Measurements from ENCODE around the gene LRRN2.
A peak's percentile ranks its signal among the peaks of the same experiment; 100 is the strongest.

LRRN2 gene

GRCh38 chr1:204592246-204592948 is 93.1 kb downstream of the LRRN2 start:
- DNase-seq = no peak

GRCh38 chr1:204591473-204592090 is 94.0 kb downstream of the LRRN2 start:
- no peak for DNase-seq

GRCh38 chr1:204589409-204590038 is 96.0 kb downstream of the LRRN2 start:
- DNase-seq = no peak

- peak in 1 of 3 experiments; percentile 32 for DNase-seq
Observed at GRCh38 chr1:204588826-204589225, 96.7 kb downstream of the LRRN2 start.

GRCh38 chr1:204587621-204588020 is 97.9 kb downstream of the LRRN2 start:
- peak in 1 of 3 experiments; percentile 65 for DNase-seq

GRCh38 chr1:204584699-204585372 is 100.7 kb downstream of the LRRN2 start:
- DNase-seq = peak in 1 of 3 experiments; percentile 32

GRCh38 chr1:204583909-204584632 is 101.5 kb downstream of the LRRN2 start:
- peak; percentile 25 to 61 (median 50) for DNase-seq

GRCh38 chr1:204581759-204582158 is 103.8 kb downstream of the LRRN2 start:
- no peak for DNase-seq

GRCh38 chr1:204580862-204581261 is 104.7 kb downstream of the LRRN2 start:
- no peak for DNase-seq

- DNase-seq = no peak
Observed at GRCh38 chr1:204579681-204580080, 105.9 kb downstream of the LRRN2 start.

GRCh38 chr1:204578867-204579664 is 106.5 kb downstream of the LRRN2 start:
- peak in 2 of 3 experiments; percentile 26 to 76 for DNase-seq

- no peak for DNase-seq
Observed at GRCh38 chr1:204577794-204578478, 107.6 kb downstream of the LRRN2 start.

GRCh38 chr1:204576422-204576821 is 109.1 kb downstream of the LRRN2 start:
- no peak for DNase-seq

- DNase-seq = no peak
Observed at GRCh38 chr1:204575221-204576190, 110.0 kb downstream of the LRRN2 start.

- no peak for DNase-seq
Observed at GRCh38 chr1:204574865-204575163, 110.7 kb downstream of the LRRN2 start.

GRCh38 chr1:204574016-204574864 is 111.3 kb downstream of the LRRN2 start:
- DNase-seq = peak; percentile 13 to 48 (median 43)

- peak in 1 of 3 experiments; percentile 46 for DNase-seq
Observed at GRCh38 chr1:204572923-204573922, 112.3 kb downstream of the LRRN2 start.

- DNase-seq = no peak
Observed at GRCh38 chr1:204571631-204572030, 113.9 kb downstream of the LRRN2 start.
